ENCODE measurements around the gene DMC1. TPM values are rescaled to one million over a fixed set of nuclear protein-coding genes. Genes with fewer than 3 reads are reported as not detected.
"Not testable (repeated sequence)": the region's sequence is repeated elsewhere in the genome, so short reads cannot be mapped to it uniquely, and the experiment has no call there.

The DMC1 gene
- total RNA-seq (1 to 10 TPM; 1.1 to 2.7 TPM), polyA plus RNA-seq (1 to 10 TPM in 1 of 2 donors, under 1 TPM in 1; 0.24 to 2.5 TPM)
- long read RNA-seq, donor 1 = 0 reads
- long read RNA-seq, donor 2 = 0 reads
- long read RNA-seq, donor 3 = 0 reads
- long read RNA-seq, donor 4 = 0 reads
- long read RNA-seq, donor 5, partial matches to known transcripts = 0 of 3 reads
- long read RNA-seq, donor 5, other reads (novel, unspliced or antisense) = 0 of 3 reads

- WGBS, 2 donors = 1 to 2% methylated on average over 45 to 63 of the region's 64 CpGs
- Histone ChIP-seq H3K4me1 (ENCODE audit: control insufficient read depth in 5 of 5, insufficient read depth in 5 of 5, low read length in 5 of 5) (peaks cover 0 to 26% (median 7%) of the 10 kb centered on the region in 5 donors), H3K27ac (ENCODE audit: low read depth in 1 of 2, low read length in 1 of 2) (peak within 1 kb of the TSS; percentile 56 to 74), H3K9me3 (ENCODE audit: control insufficient read depth in 4 of 4, insufficient read depth in 3 of 4, low read length in 3 of 4) (no peaks in the 10 kb centered on the region), H3K9ac (ENCODE audit: insufficient read depth in 1 of 2, low read length in 2 of 2) (peak within 1 kb of the TSS; percentile 69 to 71), H3K4me3 (peak within 1 kb of the TSS; percentile 56), H3K27me3 (ENCODE audit: control insufficient read depth in 3 of 3, insufficient read depth in 3 of 3, low read length in 2 of 3) (no peaks in the 10 kb centered on the region), H3K36me3 (ENCODE audit: control insufficient read depth in 4 of 4, insufficient read depth in 4 of 4, low read length in 4 of 4) (no peaks in the 10 kb centered on the region)
- DNase-seq (peak; percentile 97 to 99 (median 98)), ATAC-seq (ENCODE audit: insufficient read depth, low FRiP score) (peak; percentile 96)
- no peak for TF ChIP-seq CTCF (IDR thresholded peaks at IDR 0.05; ENCODE audit: control extremely low read depth, extremely low read depth)
Observed at GRCh38 chr22:38569972-38570778, at the start of gene DMC1. Gene DMC1 (minus strand): TSS chr22:38570183. CDS start chr22:38568256, 1,927 bp downstream.

- Histone ChIP-seq H3K9me3 (ENCODE audit: control insufficient read depth in 4 of 4, insufficient read depth in 3 of 4, low read length in 3 of 4) (peaks cover 0 to 2% (median 0%) of the 10 kb centered on the region in 4 donors), H3K36me3 (ENCODE audit: control insufficient read depth in 4 of 4, insufficient read depth in 4 of 4, low read length in 4 of 4) (peaks cover 0 to 6% (median 2%) of the 10 kb centered on the region in 4 donors), H3K27ac (ENCODE audit: low read depth in 1 of 2, low read length in 1 of 2) (no peak overlapping the region), H3K27me3 (ENCODE audit: control insufficient read depth in 3 of 3, insufficient read depth in 3 of 3, low read length in 2 of 3) (no peaks in the 10 kb centered on the region), H3K4me3 (no peak overlapping the region), H3K9ac (ENCODE audit: insufficient read depth in 1 of 2, low read length in 2 of 2) (no peak overlapping the region), H3K4me1 (ENCODE audit: control insufficient read depth in 5 of 5, insufficient read depth in 5 of 5, low read length in 5 of 5) (peaks cover 0 to 4% (median 0%) of the 10 kb centered on the region in 5 donors)
- 96 to 98% methylated on average over 2 of the region's 2 CpGs for WGBS, 2 donors
- ATAC-seq (ENCODE audit: insufficient read depth, low FRiP score) (no peak), DNase-seq (no peak)
- TF ChIP-seq CTCF (IDR thresholded peaks at IDR 0.05; ENCODE audit: control extremely low read depth, extremely low read depth) = no peak
Observed at GRCh38 chr22:38618682-38619081, 48.7 kb upstream of the DMC1 start.

- ATAC-seq (ENCODE audit: insufficient read depth, low FRiP score) (no peak), DNase-seq (no peak)
- H3K36me3 ChIP-seq (ENCODE audit: control insufficient read depth in 4 of 4, insufficient read depth in 4 of 4, low read length in 4 of 4) = peaks cover 0 to 6% (median 2%) of the 10 kb centered on the region in 4 donors
- H3K9ac ChIP-seq (ENCODE audit: insufficient read depth in 1 of 2, low read length in 2 of 2) = no peak overlapping the region
- 93 to 94% methylated on average over 1 of the region's 1 CpG for WGBS, 2 donors
- TF ChIP-seq CTCF (IDR thresholded peaks at IDR 0.05; ENCODE audit: control extremely low read depth, extremely low read depth) = no peak
- no peak overlapping the region for H3K27ac ChIP-seq (ENCODE audit: low read depth in 1 of 2, low read length in 1 of 2)
- no peak overlapping the region for H3K4me3 ChIP-seq
- peaks cover 0 to 4% (median 0%) of the 10 kb centered on the region in 5 donors for H3K4me1 ChIP-seq (ENCODE audit: control insufficient read depth in 5 of 5, insufficient read depth in 5 of 5, low read length in 5 of 5)
- no peaks in the 10 kb centered on the region for H3K27me3 ChIP-seq (ENCODE audit: control insufficient read depth in 3 of 3, insufficient read depth in 3 of 3, low read length in 2 of 3)
- peaks cover 0 to 2% (median 0%) of the 10 kb centered on the region in 4 donors for H3K9me3 ChIP-seq (ENCODE audit: control insufficient read depth in 4 of 4, insufficient read depth in 3 of 4, low read length in 3 of 4)
Observed at GRCh38 chr22:38618258-38618657, 48.3 kb upstream of the DMC1 start.

GRCh38 chr22:38615064-38615405, 45.1 kb upstream of the DMC1 start:
- H3K9me3 ChIP-seq (ENCODE audit: control insufficient read depth in 4 of 4, insufficient read depth in 3 of 4, low read length in 3 of 4); H3K36me3 ChIP-seq (ENCODE audit: control insufficient read depth in 4 of 4, insufficient read depth in 4 of 4, low read length in 4 of 4); H3K27me3 ChIP-seq (ENCODE audit: control insufficient read depth in 3 of 3, insufficient read depth in 3 of 3, low read length in 2 of 3); DNase-seq; H3K4me3 ChIP-seq; H3K9ac ChIP-seq (ENCODE audit: insufficient read depth in 1 of 2, low read length in 2 of 2); H3K4me1 ChIP-seq (ENCODE audit: control insufficient read depth in 5 of 5, insufficient read depth in 5 of 5, low read length in 5 of 5); ATAC-seq (ENCODE audit: insufficient read depth, low FRiP score): not testable (repeated sequence)
- H3K27ac ChIP-seq (ENCODE audit: low read depth in 1 of 2, low read length in 1 of 2) = peak overlapping the region in 1 of 2 donors; percentile 12
- WGBS, 2 donors = 90 to 94% methylated on average over 9 of the region's 9 CpGs

Measured in lung (tissue), 16 donors.